ENCODE results near the gene RAPGEF1.

RAPGEF1 gene

DNA sequence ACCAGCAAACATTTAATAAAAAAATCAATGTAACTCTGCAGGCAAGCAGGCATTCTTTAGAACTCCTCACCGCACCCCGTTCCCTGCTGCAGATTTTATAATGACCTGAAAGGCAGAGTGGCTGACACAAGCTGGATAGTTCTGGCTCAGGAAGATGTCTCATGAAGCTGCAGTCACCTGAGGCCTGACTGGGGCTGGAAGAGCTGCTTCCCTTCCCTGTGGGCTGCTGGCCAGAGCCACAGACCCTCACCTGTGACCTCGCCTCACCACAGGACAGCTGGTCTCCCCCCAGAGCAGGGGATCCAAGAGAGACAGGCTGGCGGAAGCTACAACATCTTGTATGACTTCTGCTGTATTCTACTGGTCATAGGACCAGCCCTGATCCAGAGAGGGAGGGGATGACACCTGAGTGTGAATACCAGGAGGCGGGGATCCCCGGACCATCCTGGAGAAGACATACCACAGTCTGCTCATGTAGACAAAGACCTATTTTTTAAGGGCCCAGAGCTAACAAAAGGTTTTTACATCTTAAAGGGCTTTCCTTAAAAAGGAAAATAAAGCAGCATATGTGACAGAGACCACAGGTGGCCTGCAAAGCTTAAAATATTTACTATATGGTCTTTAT is 43.9 kb downstream of the RAPGEF1 start:
- H4K20me1 ChIP-seq (ENCODE audit: low read depth, low read length): peaks cover 18% of the 10 kb centered on the region
- no peak overlapping the region for H2AFZ ChIP-seq (ENCODE audit: low read depth, low read length, severe bottlenecking)
- no peaks in the 10 kb centered on the region for H3K9me3 ChIP-seq (ENCODE audit: insufficient read depth, low read length)
- H3K27ac ChIP-seq (ENCODE audit: low read depth, low read length): no peak overlapping the region
- no peaks in the 10 kb centered on the region for H3K27me3 ChIP-seq (ENCODE audit: low read length)
- TF ChIP-seq, protein P1, sequence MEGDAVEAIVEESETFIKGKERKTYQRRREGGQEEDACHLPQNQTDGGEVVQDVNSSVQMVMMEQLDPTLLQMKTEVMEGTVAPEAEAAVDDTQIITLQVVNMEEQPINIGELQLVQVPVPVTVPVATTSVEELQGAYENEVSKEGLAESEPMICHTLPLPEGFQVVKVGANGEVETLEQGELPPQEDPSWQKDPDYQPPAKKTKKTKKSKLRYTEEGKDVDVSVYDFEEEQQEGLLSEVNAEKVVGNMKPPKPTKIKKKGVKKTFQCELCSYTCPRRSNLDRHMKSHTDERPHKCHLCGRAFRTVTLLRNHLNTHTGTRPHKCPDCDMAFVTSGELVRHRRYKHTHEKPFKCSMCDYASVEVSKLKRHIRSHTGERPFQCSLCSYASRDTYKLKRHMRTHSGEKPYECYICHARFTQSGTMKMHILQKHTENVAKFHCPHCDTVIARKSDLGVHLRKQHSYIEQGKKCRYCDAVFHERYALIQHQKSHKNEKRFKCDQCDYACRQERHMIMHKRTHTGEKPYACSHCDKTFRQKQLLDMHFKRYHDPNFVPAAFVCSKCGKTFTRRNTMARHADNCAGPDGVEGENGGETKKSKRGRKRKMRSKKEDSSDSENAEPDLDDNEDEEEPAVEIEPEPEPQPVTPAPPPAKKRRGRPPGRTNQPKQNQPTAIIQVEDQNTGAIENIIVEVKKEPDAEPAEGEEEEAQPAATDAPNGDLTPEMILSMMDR (IDR thresholded peaks at IDR 0.05; ENCODE audit: insufficient read depth, low read length, poor library complexity, severe bottlenecking): no peak
- TF ChIP-seq EZH2phosphoT487 (conservative IDR thresholded peaks at IDR 0.05; ENCODE audit: low read length): no peak
- no peaks in the 10 kb centered on the region for H3K36me3 ChIP-seq (ENCODE audit: low read length)
- H3K4me3 ChIP-seq (ENCODE audit: insufficient read depth, low read length, poor library complexity, severe bottlenecking): no peak overlapping the region
- no peak overlapping the region for H3K4me2 ChIP-seq (ENCODE audit: low read depth, low read length, poor library complexity, severe bottlenecking)
- no peak overlapping the region for H3K9ac ChIP-seq (ENCODE audit: low read length)
- H3K79me2 ChIP-seq (ENCODE audit: insufficient read depth, low read length): peaks cover 89% of the 10 kb centered on the region
- H3F3A ChIP-seq (ENCODE audit: insufficient read depth): no peaks in the 10 kb centered on the region
- no peaks in the 10 kb centered on the region for H3K9me2 ChIP-seq (replicated peaks; ENCODE audit: insufficient read depth, low read length)

DNA sequence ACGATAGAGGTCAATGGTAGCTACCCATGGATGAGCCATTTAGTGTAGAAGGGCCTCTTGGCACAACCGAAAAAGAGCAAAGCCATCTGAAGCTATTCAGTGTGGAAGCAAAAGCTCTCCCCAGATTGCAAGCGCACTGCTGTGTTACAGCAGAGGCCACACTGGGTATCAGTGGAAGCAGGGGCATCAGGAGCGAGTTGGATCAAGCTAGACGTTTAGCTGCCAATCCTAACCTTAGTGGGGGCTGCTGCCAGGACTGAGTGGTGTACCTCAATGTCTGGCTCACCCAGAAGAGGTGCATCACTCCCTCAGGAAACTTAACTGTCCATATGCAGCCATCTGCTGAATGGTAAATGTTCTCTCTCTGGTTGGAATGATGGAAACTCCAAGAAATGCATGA is 44.5 kb downstream of the RAPGEF1 start:
- no peak overlapping the region for H3K27ac ChIP-seq (ENCODE audit: low read depth, low read length)
- TF ChIP-seq, protein P1 (IDR thresholded peaks at IDR 0.05; ENCODE audit: insufficient read depth, low read length, poor library complexity, severe bottlenecking): no peak
- no peak for TF ChIP-seq EZH2phosphoT487 (conservative IDR thresholded peaks at IDR 0.05; ENCODE audit: low read length)
- no peaks in the 10 kb centered on the region for H3K27me3 ChIP-seq (ENCODE audit: low read length)
- H3K4me3 ChIP-seq (ENCODE audit: insufficient read depth, low read length, poor library complexity, severe bottlenecking): no peak overlapping the region
- H3K79me2 ChIP-seq (ENCODE audit: insufficient read depth, low read length): peaks cover 89% of the 10 kb centered on the region
- H3F3A ChIP-seq (ENCODE audit: insufficient read depth): peaks cover under 1% of the 10 kb centered on the region; the same call in 1 of the 2 replicates
- no peak overlapping the region for H3K4me2 ChIP-seq (ENCODE audit: low read depth, low read length, poor library complexity, severe bottlenecking)
- no peaks in the 10 kb centered on the region for H3K36me3 ChIP-seq (ENCODE audit: low read length)
- no peak overlapping the region for H2AFZ ChIP-seq (ENCODE audit: low read depth, low read length, severe bottlenecking)
- peaks cover 17% of the 10 kb centered on the region for H4K20me1 ChIP-seq (ENCODE audit: low read depth, low read length)
- no peak overlapping the region for H3K9ac ChIP-seq (ENCODE audit: low read length)
- no peaks in the 10 kb centered on the region for H3K9me3 ChIP-seq (ENCODE audit: insufficient read depth, low read length)
- no peaks in the 10 kb centered on the region for H3K9me2 ChIP-seq (replicated peaks; ENCODE audit: insufficient read depth, low read length)

DNA sequence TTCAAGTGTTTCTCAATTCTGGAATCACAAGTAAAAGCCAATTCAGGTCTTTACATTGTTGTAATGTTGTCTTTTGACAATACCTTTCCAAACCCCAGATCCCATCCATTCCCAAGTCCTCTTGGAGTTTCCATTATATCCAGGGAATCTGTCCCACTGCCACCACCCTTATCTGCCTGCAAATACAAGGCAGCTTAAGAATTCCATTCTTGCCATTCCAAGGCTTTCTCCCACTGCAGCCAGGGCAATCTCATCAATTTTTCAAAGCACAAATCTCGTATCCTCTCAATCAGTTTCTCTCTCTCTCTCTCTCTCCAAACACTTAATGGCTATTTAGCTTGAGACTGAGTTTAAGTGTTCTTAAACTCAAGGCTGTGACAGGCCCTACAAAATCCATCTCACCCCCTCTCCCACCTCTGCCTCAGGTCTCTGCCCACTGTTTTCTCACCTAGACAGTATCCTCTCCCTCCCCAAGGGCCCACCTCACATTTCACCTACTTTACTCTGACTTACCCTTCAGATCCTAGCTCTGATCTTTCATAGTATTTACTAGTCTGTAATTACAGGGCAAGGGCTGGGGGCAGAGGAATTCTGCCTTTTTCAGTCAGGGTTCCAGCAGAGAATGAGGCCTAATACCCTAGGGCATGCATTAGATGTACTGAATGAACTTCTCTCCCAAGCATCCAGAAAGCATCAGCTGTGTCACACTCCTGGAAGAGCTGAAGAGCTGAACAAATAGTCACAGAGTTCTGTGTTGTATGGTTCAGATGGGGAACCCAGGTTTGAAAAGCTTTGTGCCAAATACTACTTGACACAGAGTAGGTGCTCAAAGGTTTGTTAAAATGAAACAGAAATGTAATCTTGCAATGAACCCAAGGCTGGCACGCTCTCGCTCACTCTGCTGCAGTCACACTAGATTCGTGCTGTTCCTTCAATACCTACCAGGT is 46.0 kb downstream of the RAPGEF1 start:
- Histone ChIP-seq H3K27ac (ENCODE audit: low read depth, low read length) (no peak overlapping the region), H3K4me2 (ENCODE audit: low read depth, low read length, poor library complexity, severe bottlenecking) (no peak overlapping the region), H3K36me3 (ENCODE audit: low read length) (no peaks in the 10 kb centered on the region), H3K9ac (ENCODE audit: low read length) (no peak overlapping the region), H3K4me3 (ENCODE audit: insufficient read depth, low read length, poor library complexity, severe bottlenecking) (no peak overlapping the region), H3K79me2 (ENCODE audit: insufficient read depth, low read length) (peaks cover 93% of the 10 kb centered on the region), H3K9me2 (replicated peaks; ENCODE audit: insufficient read depth, low read length) (no peaks in the 10 kb centered on the region), H4K20me1 (ENCODE audit: low read depth, low read length) (peaks cover 22% of the 10 kb centered on the region), H3F3A (ENCODE audit: insufficient read depth) (peaks cover 8% of the 10 kb centered on the region), H3K9me3 (ENCODE audit: insufficient read depth, low read length) (no peaks in the 10 kb centered on the region), H3K27me3 (ENCODE audit: low read length) (no peaks in the 10 kb centered on the region), H2AFZ (ENCODE audit: low read depth, low read length, severe bottlenecking) (no peak overlapping the region)
- TF ChIP-seq EZH2phosphoT487 (conservative IDR thresholded peaks at IDR 0.05; ENCODE audit: low read length): no peak
- TF ChIP-seq, protein P1 (IDR thresholded peaks at IDR 0.05; ENCODE audit: insufficient read depth, low read length, poor library complexity, severe bottlenecking): no peak

Data from SU-DHL-6 (cell line).